GM21390 (cell line): ENCODE data around the gene SNX11.

ENCODE experiments used
- ATAC-seq: cut with Tn5 transposase; IDR thresholded peaks from one replicate; pipeline ENCODE4 v1.9.1; 2021; ENCODE audit not compliant: unreplicated experiment

Gene SNX11

GRCh38 chr17:48160177-48161081 is 52.9 kb downstream of the SNX11 start:
- no peak for ATAC-seq

GRCh38 chr17:48161127-48161905 is 53.8 kb downstream of the SNX11 start:
- no peak for ATAC-seq

DNA sequence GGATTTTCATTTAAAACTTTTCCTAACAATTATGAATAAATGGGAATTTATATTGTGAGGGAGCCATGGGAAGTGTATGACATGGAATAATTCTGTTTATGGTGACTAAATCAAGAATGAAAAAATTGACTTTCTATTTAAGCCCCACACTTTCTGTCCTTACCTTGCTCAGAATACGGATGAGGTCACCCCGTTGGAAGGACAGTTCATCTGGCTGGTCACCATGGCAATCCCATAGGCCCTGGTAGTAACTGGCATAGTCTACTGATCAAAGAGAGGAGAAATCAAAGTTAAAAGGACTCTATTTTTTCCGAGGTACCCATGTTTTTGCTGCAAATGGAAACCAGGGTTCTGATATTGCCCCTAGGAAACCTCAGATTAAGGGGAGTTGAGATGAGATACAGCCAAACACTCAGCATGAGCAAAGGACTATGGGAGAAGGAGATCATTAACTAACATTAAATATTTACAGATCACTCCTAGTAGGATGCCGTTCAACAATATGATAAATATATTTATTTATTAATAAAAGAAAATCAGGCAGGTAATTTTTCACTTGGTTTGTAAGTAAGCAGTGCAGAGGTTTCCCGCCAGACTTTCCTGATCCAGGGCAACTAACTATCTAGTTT is 54.9 kb downstream of the SNX11 start:
- ATAC-seq, result no peak

DNA sequence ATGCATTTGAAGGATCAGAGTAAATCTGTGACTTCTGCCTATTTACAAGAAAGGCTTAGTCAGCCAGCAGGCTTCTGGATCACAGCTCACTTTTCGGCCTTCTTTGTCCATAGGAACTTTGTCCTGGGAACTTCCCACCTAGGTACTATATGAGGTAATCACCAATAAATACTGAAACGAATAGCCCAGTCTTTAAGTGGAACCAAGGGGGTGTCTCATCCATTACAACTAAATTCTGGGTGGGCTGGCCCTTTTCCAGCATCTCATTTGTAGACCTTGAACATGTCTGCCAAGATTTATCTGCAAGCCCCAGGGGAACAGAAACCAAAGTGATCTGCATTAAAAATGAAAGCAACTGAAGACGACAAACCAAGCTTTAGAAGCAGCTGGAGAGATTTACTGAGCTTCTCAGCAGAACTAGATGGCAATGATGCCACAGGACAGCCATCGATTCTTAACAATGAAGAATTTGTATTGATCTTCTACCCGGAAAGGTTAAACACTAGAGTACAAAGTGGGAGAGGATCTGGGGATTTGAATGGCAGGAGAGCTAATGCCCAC is 55.5 kb downstream of the SNX11 start:
- ATAC-seq, result no peak

DNA sequence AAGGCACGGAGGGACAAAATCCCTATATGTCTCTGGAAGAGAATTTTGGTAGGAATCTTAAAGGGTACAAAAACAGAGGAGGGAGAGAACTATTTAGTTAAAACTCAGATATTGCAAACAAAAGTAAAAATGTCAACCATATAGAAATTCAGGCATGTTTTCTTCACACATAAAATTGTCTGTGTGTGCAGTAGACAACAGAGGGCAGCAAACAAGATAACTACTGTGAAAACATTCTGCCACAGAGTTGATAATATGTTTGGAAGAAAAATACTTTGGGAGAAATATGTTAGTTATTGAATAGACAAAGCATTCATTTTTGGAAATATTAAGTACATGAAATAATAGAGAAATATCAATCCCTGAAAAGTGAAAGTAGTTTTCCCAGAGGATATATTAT is 56.2 kb downstream of the SNX11 start:
- no peak for ATAC-seq

DNA sequence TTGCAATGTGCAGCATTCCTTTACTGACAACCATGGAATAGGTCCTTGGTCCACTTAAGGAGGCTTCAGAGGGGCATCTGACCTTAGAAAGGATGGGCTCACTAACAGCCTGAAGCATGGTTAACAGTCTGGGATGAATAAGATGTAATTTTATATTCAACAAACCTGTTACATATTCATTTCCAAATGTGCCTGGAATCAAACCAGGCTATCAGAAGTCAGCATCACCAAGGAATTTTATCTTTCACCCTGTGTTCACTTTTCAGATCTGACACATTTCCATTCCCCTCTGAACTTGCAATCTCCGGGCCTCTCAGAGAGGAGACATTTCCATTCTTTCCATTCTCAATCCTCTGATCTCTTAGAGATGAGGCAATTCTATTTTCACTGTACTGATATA is 62.4 kb downstream of the SNX11 start:
- no peak for ATAC-seq
